ENCODE measurements around the gene TPST2. TPM values are rescaled to one million over a fixed set of nuclear protein-coding genes. Genes with fewer than 3 reads are reported as not detected.

Gene TPST2
- total and polyA plus RNA-seq, 9 of the 15 experiments (the other 6 are each of a cell fraction or from before 2014, with no cell fraction given) = 14.2 to 123 (median 60.1) TPM

GRCh38 chr22:26514419-26515161 lies 75.3 kb downstream of the TPST2 start:
- Histone ChIP-seq H3K4me1 (replicated peaks in 1 of 2; ENCODE audit: control insufficient read depth in 2 of 2, insufficient read depth in 2 of 2, low read length in 2 of 2) (peaks cover 0 to 8% of the 10 kb centered on the region in 2 experiments; a peak in 3 of 5 replicates), H3K27me3 (ENCODE audit: control insufficient read depth in 2 of 2, insufficient read depth in 2 of 2, low read length in 2 of 2) (no peaks in the 10 kb centered on the region), H2AFZ (ENCODE audit: low read depth, low read length) (no peak overlapping the region), H3K4me2 (ENCODE audit: insufficient read depth, low read length) (no peak overlapping the region), H4K20me1 (replicated peaks; ENCODE audit: control insufficient read depth, insufficient read depth, low read length) (no peaks in the 10 kb centered on the region), H3K9ac (ENCODE audit: insufficient read depth in 1 of 2, low read depth in 2 of 2, low read length in 2 of 2) (no peak overlapping the region), H3K27ac (ENCODE audit: extremely low read depth, low read depth, low read length) (no peak overlapping the region), H3K36me3 (ENCODE audit: control insufficient read depth, insufficient read depth, low read length) (peaks cover 18% of the 10 kb centered on the region; the same call in 2 of the 3 replicates), H3K4me3 (no peak overlapping the region), H3K9me1 (ENCODE audit: control insufficient read depth, insufficient read depth, low read length) (no peaks in the 10 kb centered on the region), H3K9me3 (replicated peaks; ENCODE audit: control insufficient read depth, insufficient read depth, low read depth, low read length) (no peaks in the 10 kb centered on the region), H3K79me2 (ENCODE audit: control insufficient read depth, insufficient read depth, low read length) (peaks cover 36% of the 10 kb centered on the region)
- ChIA-PET POLR2A (interaction anchor here (1.0 to 1.2 kb wide), 2 partner anchors 12 to 18 kb away, joined by 3 read pairs; no protein-coding TSS in a partner anchor), CTCF (ENCODE audit: low intra/inter-chr PET ratio) (no interaction called here)
- intact Hi-C loops (cut with micrococcal nuclease) = no loop called here
- BruUV-seq (replicated peaks) = no TSS peak
- WGBS (ENCODE audit: insufficient coverage, low coverage, missing lambda C conversion rate) = 73% methylated on average over 6 of the region's 12 CpGs
- FAIRE-seq (no peak), DNase-seq (ENCODE audit: extremely low read depth in 1 of 4, low spot score in 3 of 4) (no peak), ATAC-seq (no peak)
- in situ Hi-C loops (cut with MboI) = no loop called here
- TF ChIP-seq KLF16 (IDR thresholded peaks at IDR 0.05) (no peak), BCOR (IDR thresholded peaks at IDR 0.05) (peak; percentile 48; the same call in 1 of the 2 replicates), RBM25 (IDR thresholded peaks at IDR 0.05; ENCODE audit: low read depth, low read length, severe bottlenecking) (peak; percentile 88), GABPB2 (CRISPR knock-in tag; conservative IDR thresholded peaks at IDR 0.05) (no peak)

GRCh38 chr22:26513838-26514237 lies 76.1 kb downstream of the TPST2 start:
- 6% methylated on average over 1 of the region's 1 CpG for WGBS (ENCODE audit: insufficient coverage, low coverage, missing lambda C conversion rate)
- H3K27me3 ChIP-seq (ENCODE audit: control insufficient read depth in 2 of 2, insufficient read depth in 2 of 2, low read length in 2 of 2) = no peaks in the 10 kb centered on the region
- ATAC-seq (no peak), FAIRE-seq (peak; percentile 80), DNase-seq (ENCODE audit: extremely low read depth in 1 of 4, low spot score in 3 of 4) (no peak)
- no peaks in the 10 kb centered on the region for H3K9me1 ChIP-seq (ENCODE audit: control insufficient read depth, insufficient read depth, low read length)
- peaks cover 0 to 8% of the 10 kb centered on the region in 2 experiments; a peak in 3 of 5 replicates for H3K4me1 ChIP-seq (replicated peaks in 1 of 2; ENCODE audit: control insufficient read depth in 2 of 2, insufficient read depth in 2 of 2, low read length in 2 of 2)
- TF ChIP-seq FUS (optimal IDR thresholded peaks at IDR 0.05; ENCODE audit: low read depth, low read length) (no peak), NFIC (IDR thresholded peaks at IDR 0.05) (0 out of 2 replicates have a peak, but pooled peaks have one; percentile 39), PTBP1 (IDR thresholded peaks at IDR 0.05; ENCODE audit: low read depth, low read length) (no peak), KDM1A (IDR thresholded peaks at IDR 0.05) (peak; percentile 50 to 51; a peak in 3 of 4 replicates), CEBPB (tag; IDR thresholded peaks at IDR 0.05) (peak; percentile 47)
- H3K4me2 ChIP-seq (ENCODE audit: insufficient read depth, low read length) = peak overlapping the region; percentile 96
- in situ Hi-C loops (cut with MboI) (no loop called here), intact Hi-C loops (cut with micrococcal nuclease) (no loop called here)
- peak overlapping the region; percentile 84; the same call in 1 of the 2 replicates for H3K4me3 ChIP-seq
- H3K79me2 ChIP-seq (ENCODE audit: control insufficient read depth, insufficient read depth, low read length) = peaks cover 36% of the 10 kb centered on the region
- no TSS peak for BruUV-seq (replicated peaks)
- no peak overlapping the region for H2AFZ ChIP-seq (ENCODE audit: low read depth, low read length)
- POLR2A ChIA-PET = interaction anchor here (1.2 to 1.7 kb wide), 2 partner anchors 8 to 12 kb away, joined by 3 to 7 read pairs; no protein-coding TSS in a partner anchor
- no peaks in the 10 kb centered on the region for H3K9me3 ChIP-seq (replicated peaks; ENCODE audit: control insufficient read depth, insufficient read depth, low read depth, low read length)
- no peaks in the 10 kb centered on the region for H4K20me1 ChIP-seq (replicated peaks; ENCODE audit: control insufficient read depth, insufficient read depth, low read length)
- peaks cover 25% of the 10 kb centered on the region; the same call in 2 of the 3 replicates for H3K36me3 ChIP-seq (ENCODE audit: control insufficient read depth, insufficient read depth, low read length)
- peak overlapping the region in 1 of 2 experiments; percentile 85; a peak in 1 of 4 replicates for H3K9ac ChIP-seq (ENCODE audit: insufficient read depth in 1 of 2, low read depth in 2 of 2, low read length in 2 of 2)
- H3K27ac ChIP-seq (ENCODE audit: extremely low read depth, low read depth, low read length) = 0 out of 3 replicates have a peak overlapping the region, but pooled peaks have one; percentile 17
- CTCF ChIA-PET (ENCODE audit: low intra/inter-chr PET ratio) = no interaction called here
